HG02885 (cell line): ENCODE results near the gene CHST15.
"Not testable (repeated sequence)": the region's sequence is repeated elsewhere in the genome, so short reads cannot be mapped to it uniquely, and the experiment has no call there.

Experiments
- ATAC-seq: cut with Tn5 transposase; IDR thresholded peaks from one replicate; pipeline ENCODE4 v1.9.1; 2021; ENCODE audit warnings: mild to moderate bottlenecking; ENCODE audit not compliant: unreplicated experiment, poor library complexity

Gene CHST15

DNA sequence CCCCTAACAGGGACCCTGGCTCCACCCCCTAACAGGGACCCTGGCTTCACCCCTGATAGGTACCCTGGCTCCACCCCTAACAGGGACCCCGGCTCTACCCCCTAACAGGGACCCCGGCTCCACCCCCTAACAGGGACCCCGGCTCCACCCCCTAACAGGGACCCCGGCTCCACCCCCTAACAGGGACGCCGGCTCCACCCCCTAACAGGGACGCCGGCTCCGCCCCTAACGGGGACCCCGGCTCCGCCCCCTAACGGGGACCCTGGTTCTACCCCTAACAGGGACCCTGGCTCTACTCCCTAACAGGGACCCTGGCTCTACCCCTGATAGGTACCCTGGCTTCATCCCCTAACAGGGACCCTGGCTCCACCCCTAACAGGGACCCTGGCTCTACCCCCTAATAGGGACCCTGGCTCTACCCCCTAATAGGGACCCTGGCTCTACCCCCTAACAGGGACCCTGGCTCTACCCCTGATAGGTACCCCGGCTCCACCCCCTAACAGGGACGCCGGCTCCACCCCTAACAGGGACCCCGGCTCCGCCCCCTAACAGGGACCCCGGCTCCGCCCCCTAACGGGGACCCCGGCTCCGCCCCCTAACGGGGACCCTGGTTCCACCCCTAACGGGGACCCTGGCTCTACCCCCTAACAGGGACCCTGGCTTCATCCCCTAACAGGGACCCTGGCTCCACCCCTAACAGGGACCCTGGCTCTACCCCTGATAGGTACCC, 58.7 kb downstream of the CHST15 start:
- not testable (repeated sequence) for ATAC-seq

DNA sequence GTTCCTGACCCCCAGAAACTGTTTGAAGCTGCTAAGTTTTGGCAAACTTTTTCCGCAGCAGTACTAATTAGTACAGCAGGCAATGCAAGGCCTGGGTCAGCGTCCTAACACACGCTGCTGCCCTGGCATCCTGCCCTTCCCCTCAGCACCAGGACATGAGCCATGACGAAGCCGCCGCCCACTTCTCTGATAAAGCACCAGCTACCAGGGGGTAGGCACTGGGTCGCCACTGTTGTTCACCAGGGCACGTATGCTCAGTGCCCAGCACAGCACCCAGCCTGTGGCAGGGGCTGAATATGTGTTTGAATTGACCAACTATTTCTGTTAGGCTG, 59.5 kb downstream of the CHST15 start:
- ATAC-seq, result no peak

DNA sequence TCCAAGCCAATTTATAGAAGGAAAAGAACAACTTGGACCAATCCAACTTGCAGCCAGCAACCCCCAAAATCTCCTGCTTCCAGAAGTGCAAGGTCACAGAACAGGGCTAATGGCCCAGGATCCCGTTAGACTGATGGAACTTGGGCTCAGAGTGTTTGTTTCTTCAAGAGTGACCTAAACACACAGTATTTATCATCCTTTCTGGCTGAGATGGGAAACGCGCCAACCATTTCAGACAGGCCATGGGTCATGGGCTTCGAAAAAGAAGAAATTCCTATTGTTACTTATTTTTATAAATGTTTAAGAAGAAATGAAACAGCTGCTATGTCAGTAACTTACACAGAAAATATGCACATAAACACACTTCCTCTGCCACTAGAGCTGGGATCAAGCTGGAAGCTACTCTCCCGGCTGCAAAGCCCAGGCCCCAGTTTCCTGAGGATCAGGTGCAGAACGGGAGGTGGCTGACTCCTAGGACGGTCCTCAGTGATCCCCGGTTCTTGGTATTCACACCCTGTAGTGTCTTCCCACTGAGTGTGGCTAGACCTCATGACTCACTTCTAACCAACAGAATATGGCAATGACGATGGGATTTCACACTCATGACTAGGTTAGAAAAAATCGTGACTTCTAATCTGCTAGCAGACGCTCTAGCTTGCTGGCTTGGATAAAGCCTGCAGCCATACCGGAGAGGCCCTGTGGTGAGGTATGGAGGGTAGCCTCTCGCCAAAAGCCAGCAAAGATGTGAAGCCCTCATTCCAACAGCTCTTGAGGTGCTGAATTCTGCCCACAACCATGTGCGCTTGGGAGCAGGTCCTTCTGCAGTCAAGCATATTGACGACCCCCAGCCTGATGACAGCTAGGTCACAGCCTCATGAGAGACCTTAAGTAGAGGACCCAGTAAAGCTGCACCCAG, 60.2 kb downstream of the CHST15 start:
- ATAC-seq, result no peak

DNA sequence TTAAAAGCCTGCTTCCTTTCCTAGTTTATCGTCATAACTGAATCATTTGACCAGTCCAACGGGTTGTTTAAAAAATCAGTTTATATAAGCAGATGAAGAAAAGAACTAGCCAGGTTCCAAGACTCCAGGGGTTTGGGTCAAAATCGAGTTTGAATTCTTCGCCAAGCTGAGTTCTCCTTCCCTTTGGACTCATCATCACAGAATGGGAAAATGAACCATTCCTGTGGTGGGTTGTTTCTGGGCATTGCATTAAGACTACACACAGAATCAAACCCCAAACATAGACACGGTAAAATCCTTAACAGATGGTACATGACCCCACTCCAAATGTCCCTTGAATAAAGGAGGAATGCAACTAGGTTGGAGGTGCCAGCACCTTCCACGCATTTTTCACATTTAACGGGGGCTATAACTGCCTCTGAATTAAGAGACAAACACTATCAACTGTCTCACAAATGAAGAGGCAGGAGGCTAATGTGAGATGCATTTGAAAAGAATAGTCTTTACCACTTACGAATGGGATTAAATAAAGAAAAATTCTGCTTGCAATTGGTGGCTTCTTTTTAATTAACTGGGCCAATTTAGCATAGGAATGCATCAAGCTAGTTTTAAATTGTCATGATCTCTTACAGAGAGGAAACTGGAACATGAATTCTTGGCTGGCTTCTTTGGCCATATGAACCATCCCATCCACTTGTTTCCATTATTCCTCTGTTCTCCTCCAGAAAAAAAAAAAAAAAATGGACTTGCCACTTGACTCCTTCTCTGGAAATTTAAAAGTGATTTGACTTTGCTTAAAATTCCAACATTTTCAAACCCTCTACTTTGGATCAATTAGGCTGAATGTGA, 61.1 kb downstream of the CHST15 start:
- ATAC-seq, result no peak

DNA sequence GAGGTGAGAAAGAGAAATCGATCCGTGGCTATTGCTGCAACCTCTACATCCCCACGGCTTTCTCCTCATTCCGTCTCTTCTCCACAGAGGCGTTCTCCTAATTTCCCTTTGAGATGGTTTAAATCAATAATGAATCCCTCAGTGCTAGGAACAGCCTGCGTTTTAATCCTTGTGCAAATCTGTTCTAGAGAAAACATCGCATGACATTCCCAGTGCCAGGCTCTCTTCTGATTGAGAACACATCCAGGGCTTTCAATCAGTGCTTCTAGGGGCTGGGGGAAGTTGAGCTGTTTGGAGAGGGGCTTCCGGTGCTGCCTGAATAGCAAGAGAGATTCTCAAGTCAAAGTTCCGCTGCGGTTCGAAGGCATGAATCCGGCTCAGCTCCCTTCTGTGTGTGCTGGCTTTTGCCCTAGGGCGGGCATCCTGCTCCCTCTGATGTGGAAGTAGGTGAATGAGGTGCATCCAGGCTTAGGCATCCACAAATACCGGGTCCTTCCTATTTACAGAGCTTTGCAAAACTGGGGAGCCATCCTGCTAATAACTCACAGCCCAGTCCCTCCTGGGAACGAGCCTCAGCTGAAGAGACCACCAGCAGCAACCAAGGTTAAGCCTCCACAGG, 62.8 kb downstream of the CHST15 start:
- ATAC-seq, result no peak

DNA sequence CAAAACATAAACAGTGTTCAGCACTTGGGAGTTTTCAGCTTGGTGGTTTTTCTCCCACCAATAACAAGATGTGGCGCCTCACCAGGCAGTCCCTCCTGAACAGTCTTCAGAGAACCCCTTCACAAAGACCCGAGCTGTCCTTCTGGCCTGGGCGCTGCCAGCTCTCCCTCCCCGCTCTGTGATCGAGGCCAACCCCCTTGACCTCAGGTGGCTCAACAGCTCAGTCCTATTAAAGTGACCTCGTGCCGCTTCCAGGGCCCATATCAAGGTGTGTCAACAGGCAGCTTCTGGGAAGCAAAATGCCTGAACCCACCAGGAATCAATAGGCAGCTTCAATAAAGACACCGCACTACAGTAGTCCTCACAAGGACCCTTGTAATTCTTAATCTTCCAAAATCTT, 63.3 kb downstream of the CHST15 start:
- ATAC-seq, result no peak

DNA sequence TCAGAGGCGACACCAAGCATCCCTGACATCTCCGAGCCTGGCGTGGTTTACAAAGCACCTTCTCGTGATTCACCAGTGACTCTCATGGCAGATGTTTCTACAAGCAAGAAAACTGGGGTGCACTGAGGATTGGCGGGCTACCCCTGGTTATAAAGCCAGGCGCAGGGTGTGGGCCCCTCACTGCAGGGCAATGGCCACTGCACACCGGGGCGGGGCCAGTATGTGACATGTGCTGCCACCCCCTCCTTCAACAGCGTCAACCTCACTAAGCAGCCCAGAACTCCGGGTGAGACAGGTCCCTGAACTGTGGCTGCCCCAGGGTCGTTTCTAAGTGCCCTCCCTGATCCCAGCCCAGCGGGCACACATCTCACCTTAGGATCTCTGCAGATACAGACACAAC, 63.8 kb downstream of the CHST15 start:
- ATAC-seq, result no peak

DNA sequence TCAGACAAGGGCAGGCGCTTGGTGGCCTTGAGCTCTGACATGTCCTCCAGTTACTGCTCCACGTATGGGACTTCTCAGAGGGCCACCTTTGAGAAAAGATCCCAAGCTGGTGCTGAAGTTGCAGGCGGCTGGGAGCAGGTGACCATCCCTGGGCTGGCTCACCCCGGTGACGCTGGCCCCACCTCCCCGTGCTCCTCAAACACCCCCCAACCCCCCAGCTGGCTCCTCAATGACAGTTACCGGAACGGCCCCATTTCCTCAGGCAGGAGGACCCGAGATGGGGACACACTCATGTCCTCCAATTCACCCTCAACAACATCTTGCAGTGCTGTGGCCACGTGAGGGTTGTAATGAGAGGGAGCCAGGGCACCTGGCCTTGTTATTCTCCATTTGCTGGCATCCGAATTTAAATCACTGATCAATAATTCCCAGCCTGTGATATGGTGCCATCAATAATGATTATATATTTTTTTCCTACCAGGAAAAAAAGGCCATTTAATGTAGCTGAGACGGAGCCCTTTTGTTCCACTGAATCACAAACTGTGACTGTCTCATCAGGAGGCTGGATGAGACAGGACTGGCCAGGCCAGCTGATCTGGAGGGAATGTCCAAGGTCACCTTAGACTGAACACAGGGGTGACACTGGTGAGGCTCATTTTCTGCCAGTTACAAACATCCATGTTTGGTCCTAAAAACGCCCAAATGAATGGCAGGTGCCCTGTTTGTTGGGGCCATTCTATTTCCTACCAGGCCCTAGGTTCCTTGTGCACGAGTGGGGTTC, 64.5 kb downstream of the CHST15 start:
- ATAC-seq, result no peak

DNA sequence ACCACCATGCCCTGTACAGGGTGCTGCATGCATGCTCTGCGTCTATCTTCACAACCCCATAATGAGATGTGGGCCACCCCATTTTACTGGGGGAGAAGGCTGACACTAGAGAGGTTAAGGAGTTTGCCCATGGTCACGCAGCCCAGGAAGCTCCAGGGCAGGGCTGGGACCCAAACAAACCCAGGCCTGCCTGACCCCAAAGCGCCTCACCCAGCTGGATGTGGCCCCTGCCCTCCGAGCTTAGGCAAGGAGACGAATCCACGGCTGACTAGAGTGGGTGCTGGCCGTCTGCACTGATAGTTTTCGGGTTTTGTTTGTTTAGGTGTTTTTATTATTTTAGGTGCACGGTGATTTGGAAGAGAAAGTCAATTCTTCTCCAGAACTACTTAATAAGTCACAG, 65.7 kb downstream of the CHST15 start:
- no peak for ATAC-seq

DNA sequence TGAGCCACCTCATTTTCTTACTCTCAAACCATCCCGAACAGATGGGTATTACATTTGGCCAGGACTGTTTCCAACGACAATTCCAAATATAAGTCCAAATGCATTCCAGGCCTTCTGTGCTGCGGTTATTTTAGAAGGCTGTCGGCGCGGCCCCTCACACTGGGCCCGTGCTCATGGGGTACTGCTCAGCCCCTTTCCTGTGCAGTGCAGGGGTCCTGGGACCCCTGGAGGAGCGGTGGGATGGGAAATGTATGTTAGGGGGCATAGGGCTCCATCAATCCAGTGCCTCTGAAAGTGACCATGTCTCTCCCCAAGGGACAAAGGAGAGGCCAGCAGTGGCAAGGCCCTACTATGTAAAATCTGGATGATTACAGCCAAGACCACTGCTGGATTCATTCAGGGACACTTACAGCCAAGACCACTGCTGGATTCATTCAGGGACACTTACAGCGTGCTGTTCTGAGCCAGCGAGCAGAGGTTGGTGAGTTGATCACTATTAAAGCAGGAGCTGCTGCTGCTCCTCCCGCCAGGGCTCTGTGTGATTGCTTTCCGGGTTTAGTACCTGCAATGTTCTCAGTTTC, 66.3 kb downstream of the CHST15 start:
- ATAC-seq, result no peak

DNA sequence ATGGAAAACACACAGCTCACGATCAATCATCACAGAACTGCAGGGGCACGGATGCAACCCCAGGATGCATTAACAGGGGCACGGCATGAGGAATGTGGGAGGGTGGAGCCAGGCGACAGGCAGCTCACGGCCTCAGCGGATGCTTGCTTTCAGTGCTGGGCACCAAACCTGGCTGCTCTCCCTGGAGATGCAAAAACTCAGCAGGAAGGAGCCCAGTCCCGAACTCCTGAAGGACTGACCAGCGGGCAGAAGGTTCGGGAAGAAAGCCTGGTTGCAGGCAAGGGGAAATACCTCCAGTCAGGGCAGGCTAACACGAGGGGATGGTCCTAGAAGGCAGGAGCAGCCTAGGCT, 66.8 kb downstream of the CHST15 start:
- ATAC-seq, result no peak

DNA sequence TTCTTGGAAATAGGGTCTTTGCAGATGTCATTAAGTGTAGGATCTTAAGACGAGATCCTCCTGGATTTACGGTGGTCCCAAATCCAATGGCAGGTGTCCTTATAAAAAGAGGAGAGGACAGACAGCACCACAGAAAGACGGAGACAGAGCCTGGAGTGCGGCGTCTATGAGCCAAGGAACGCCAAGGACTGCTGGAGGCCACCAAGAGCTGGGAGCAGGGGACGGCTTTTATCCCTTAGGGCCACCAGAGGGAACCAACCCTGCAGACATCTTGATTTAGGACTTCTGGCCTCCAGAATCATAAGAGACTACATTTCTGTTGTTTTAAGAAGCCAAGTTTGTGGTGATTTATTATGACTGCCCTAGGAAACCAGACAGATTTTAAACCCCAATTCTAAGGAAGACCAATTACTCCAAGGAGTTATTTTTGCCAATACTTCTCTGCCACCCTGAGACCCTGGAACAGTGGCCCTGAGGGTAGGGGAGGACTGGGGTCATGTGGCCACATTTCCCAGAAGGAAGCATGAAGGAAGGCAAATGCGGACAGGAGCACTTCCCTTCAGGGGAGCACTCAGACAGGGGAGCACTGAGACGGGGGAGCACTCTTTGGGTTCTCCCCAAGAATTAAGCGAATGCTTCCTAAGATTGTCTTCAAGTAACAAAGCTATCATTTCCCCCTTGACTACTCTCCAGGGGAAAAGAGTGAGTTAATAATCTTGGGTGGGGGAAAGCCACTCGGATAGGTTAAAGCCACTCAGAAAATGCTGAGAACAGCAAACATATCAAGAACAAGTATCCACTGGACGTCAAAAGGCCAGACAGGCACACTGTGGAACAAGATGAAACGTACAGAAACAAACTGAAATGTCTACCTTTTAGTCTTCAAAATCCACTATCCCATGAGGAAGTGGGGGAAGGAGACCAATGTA, 67.5 kb downstream of the CHST15 start:
- no peak for ATAC-seq

DNA sequence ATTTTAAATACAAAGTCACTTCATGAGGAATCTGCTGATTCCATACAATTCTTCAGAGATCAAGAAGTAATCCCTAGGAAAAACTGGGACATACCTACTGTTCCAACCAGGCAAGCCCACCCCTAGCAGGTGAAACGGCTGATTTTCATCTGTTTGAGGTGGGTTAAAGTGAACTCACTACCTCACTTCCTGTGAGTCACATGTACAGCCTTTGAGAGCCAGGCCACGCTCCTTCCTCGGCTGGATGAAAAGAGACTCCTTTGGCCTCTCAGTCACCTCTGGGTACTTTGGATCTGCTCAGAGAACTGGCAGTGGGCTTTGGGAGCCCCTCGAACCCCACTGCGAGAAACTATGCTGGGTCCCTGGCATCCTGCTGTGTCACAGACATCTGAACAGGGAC, 68.2 kb downstream of the CHST15 start:
- ATAC-seq, result no peak

DNA sequence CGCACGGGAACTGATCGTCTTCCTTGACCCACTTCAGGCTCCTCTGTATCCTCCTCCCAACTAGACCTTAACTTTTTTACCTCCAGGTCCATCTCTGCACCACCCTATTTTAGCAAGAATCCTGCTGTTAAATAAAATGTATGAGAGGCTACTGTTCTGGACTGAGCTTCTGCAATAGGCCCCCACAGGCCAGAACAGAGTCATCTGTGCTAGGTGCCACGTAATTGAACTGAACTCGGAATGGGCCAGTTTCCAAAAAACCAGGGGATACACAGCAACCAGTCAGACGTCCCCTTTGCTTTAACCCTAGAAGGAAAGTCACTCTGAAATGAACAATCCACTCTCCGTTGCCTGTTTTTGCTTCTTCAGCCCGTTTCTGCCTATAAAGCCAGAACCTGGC, 71.3 kb downstream of the CHST15 start:
- ATAC-seq, result no peak

DNA sequence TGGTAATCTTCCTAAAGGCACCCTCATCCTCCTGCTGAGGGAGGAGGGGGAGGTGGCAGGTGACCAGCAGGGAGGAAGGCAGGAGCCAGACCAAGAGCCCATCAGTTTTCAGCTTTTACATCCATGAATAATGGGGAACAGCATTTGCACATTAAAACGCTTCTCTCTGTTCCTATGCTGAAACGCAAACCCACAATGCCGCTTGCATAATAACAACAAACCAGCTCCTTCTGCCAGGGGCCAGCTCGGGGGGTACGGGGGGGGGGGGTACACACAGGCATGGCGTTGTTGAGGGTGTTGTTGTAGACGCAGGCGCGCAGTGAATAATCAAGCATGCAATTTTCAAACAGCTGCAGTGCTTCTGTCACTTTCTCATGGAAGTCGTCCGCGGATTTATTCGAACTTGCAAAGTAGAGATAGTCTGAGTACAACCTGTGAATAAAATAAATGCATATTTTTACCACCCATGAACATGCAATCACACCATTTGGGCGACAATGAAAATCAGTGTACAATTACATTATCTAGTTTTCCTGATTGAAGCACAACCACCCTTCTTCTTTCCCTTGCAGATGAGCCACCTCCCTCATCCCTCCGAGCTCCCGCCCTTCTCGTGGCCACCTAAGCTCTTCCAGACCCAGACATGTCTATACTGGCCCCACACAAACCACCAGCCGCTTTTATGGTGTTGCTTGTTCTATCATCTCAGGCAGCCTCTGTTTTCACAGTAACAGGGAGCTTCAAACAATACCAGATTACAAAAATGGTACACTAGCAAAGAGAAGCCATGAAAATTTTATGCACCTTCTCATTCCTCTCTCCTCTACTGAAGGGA, 72.2 kb downstream of the CHST15 start:
- no peak for ATAC-seq

DNA sequence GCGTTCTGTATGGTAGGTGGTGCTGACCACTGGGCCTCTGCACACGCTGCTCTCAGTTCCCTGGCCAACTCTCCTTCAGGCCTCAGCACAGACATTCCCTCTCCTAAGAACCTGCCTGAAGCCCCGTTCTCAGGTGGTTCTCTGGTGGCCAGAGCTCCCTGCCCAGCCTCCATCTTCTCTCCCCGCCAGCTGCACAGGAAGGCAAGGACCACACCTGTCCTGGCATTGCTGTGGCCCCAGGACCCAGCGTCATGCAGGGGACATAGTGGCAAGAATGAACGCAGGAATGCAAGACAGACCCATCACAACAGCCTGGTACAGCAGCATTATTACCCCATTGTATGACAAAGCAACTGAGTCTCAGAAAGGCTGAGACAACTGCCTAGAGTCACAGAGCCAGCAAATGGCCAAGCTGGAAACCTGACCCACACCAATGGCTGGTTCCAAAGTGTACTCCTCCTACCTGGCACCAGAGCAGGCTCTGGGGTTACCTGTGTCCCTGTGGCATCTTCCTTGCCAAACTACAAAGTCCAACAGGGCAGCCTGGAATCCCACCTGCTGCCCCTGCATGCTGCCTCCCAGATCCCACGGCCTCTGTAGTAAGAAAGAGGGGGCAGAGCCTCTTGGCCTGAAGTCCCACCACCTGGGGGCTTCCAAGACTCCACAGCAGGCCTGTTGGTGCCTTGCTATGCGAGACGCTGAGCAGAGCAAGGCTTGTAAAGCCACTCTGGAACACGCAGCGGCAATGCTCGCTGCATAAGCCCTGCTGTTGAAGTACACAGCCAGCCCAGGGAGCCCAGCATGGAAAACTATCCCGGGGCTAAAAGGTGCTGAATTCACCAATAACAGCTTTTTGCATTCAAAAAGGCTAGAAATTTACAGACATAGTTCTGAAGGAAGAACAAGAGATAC, 73.3 kb downstream of the CHST15 start:
- ATAC-seq, result no peak
